GM10266 (cell line): ENCODE data around the gene TNPO3.

Experiments
- DNase-seq: peaks from one replicate; pipeline ENCODE4 v3.0.0; 2012; ENCODE audit errors: extremely low spot score
- TF ChIP-seq, protein P1 (sequence below): IDR thresholded peaks from 2 replicates; pipeline ENCODE4 v1.5.1; 2012; ENCODE audit warnings: mild to moderate bottlenecking, low read depth; ENCODE audit not compliant: control insufficient read depth, insufficient read depth; ENCODE audit errors: missing control alignments

The TNPO3 gene

DNA sequence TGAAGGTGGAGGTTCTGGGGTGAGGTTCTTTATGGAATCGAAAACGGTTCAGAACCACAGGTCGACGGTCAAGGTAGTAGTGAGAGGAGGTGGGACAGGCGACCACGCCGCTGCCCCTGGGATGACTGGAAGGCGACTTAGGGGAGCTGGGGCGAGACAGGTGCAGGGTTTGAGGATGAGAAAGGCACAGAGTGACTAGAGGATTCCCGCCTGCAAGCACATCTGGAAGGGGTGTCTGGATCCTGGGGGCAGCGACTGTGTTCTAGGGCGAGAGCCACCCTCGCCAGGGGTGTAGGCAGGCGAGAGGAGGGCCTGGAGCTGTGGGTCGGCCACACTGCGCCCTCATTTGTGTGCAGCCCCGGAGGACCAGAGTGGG is 117.7 kb downstream of the TNPO3 start:
- TF ChIP-seq, protein P1, sequence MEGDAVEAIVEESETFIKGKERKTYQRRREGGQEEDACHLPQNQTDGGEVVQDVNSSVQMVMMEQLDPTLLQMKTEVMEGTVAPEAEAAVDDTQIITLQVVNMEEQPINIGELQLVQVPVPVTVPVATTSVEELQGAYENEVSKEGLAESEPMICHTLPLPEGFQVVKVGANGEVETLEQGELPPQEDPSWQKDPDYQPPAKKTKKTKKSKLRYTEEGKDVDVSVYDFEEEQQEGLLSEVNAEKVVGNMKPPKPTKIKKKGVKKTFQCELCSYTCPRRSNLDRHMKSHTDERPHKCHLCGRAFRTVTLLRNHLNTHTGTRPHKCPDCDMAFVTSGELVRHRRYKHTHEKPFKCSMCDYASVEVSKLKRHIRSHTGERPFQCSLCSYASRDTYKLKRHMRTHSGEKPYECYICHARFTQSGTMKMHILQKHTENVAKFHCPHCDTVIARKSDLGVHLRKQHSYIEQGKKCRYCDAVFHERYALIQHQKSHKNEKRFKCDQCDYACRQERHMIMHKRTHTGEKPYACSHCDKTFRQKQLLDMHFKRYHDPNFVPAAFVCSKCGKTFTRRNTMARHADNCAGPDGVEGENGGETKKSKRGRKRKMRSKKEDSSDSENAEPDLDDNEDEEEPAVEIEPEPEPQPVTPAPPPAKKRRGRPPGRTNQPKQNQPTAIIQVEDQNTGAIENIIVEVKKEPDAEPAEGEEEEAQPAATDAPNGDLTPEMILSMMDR = no peak
- DNase-seq = no peak

DNA sequence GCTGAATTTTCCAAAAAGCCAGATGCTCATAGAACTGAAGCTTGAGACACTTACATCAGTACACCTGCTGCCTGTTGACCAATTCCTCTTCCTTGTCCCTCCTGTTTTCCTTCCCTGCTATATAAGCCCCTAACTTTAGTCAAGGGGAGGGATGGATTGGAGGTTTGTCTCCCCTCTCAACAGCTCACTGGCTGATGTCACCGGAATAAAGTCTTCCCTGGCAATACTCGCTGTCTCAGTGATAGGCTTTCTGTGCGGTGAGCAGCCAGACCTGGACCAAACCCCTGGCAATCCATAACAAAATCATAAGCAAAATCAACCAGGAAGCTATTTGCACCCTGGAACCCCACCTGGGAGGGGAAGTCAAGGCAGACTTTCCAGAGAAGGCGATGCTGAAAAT is 118.1 kb downstream of the TNPO3 start:
- TF ChIP-seq, protein P1 = no peak
- no peak for DNase-seq

DNA sequence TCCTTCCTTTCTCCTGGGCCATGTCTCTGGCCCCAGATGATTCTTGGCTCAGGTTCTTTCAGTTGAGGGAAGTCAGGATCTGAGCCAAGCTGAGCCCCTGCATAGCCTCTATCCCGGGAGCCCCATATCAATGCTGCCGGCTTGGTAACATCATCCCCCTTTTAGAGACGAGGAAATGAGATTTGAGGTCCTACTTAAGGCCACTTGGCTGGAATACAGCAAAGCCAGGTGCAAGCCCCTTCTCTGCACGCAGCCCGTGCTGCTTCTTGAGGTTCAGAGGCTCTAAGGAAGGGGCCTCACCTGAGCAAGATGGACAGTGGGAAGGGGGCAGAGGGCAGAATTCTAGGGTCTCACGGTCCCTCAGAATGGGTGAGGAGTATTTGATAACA is 119.6 kb downstream of the TNPO3 start:
- no peak for DNase-seq
- TF ChIP-seq, protein P1 = no peak

DNA sequence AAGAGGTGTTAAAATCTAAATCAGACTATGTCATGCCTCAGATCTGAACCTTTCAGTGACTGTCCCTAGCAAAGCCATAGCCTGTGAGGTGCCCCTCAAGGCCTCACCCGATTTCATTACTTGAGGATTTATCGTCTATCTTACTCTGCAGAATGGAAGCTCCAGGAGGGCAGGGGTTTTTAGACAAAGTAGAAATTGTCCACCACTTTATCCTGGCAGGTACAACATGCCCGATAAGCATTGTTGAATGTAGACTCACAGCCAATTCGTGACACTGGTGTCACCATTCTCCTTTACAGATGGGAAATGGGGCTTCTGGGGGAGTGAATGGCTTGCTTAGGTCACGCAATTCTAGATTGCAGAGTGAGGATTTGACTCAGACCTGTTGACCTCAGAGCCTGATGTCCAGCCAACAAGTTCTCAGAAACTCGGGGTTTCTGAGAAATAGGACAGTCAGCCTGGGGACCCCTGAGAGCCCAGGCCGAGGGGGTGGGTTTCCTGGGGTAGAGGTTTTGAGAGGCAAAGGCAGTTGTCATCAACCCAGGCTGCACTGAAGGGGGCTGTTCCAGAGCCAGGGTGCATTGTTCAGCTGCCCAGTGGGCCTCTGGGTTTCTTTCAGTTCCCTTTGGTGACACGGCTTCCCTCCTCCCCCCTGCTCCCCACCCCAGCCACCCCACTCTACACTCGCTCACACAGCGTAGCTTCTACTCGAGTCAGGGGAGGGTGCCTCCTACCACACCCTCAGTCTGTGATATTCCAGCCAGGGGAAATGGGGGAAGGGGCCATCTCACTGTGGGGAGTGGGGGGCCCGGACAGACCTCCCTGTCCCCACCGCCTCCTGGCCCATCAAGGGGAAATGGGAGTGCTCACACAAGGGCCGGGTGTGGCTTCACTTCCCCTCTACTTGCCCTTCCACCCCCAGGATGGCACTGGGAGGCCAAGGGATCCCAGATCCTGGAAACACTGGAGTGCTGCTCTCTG is 120.3 kb downstream of the TNPO3 start:
- TF ChIP-seq, protein P1 = no peak
- DNase-seq = peak; percentile 80

DNA sequence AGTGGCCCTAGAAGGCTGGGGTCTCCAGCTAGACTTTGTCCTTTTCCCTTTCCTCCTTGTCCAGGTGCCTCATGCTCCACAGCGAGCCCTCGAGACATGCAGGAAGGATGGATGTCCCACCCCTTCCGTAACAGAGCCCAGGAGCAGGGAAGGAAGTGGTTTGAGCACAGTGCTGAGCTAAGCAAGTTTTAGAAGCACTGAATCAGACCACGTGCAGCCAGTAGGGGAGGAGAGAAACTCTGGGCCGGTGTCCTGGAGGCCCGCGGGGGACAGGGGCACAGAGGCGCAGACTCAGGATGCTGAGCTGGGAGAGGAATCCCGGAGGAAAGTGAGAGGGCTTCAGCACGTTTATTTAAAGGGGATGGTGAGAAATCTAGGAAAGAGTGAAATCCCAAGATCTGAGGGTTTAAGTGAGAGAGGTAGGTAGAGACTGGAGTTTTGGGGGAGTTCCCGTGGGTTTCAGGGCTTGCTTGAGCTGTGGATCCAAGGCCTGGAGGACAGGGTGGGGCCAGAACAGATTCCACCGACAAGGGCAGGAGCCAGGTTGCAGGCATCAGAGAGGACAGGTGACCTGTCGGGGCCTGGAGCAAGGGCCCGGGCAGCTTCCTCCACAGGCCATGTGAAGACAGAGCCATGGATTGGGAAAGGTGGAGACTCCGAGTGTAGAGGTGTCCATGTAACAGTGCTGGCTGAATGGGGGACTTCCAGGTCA is 121.6 kb downstream of the TNPO3 start:
- DNase-seq = peak; percentile 72
- TF ChIP-seq, protein P1 = no peak

DNA sequence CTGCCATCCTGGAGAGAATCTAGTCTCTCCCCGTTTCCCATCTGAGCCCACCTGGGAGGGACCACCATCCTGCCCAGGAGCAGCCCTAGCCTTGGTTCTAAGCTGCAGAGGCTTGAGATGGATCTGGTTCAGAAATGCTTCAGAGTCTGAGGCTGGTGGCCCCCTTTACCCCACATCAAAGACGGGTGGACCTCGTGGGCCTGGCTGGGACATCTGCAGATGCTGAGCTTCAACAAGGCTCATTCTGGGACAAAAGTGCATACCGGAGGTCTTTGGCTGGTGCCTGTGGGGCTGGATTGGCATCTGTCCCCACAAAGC is 122.1 kb downstream of the TNPO3 start:
- TF ChIP-seq, protein P1 = no peak
- no peak for DNase-seq
